Bronchial epithelial cell (primary cell): ENCODE measurements around the gene GPR78. TPM values are rescaled to one million over a fixed set of nuclear protein-coding genes. Genes with fewer than 3 reads are reported as not detected.
"Not testable (repeated sequence)": the region's sequence is repeated elsewhere in the genome, so short reads cannot be mapped to it uniquely, and the experiment has no call there.

ENCODE experiments used
- DNase-seq: peaks from one replicate; pipeline ENCODE4 v3.0.0-alpha.2; 2010; ENCODE audit warnings: low read depth
- FAIRE-seq: peaks from 2 replicates; lab custom pipeline; 2011; peaks lifted over from hg19 to GRCh38; lab: Jason Lieb, UNC
- H3K27me3 ChIP-seq: 2 replicates; pipeline ENCODE4 v1.5.1; 2011; ENCODE audit warnings: low read length; ENCODE audit not compliant: control insufficient read depth, insufficient read depth
- H3K36me3 ChIP-seq: 2 replicates; pipeline ENCODE4 v1.5.1; 2011; ENCODE audit warnings: low read length; ENCODE audit not compliant: control insufficient read depth, insufficient read depth
- H3K4me3 ChIP-seq: 2 replicates; pipeline ENCODE4 v1.5.1; 2011; ENCODE audit warnings: mild to moderate bottlenecking, low read depth, low read length, control low read depth
- total RNA-seq: library from RNA; depleted of rRNA; stranded (reverse); fragments of >200 nt; gene quantifications from 2 replicates; pipeline ENCODE4 v1.2.1, GENCODE V29; 2014
- TF ChIP-seq, protein P1 (sequence below): IDR thresholded peaks from 2 replicates; pipeline ENCODE4 v1.5.1; 2011; ENCODE audit warnings: mild to moderate bottlenecking, moderate library complexity, low read length, control low read depth, inconsistent platforms; ENCODE audit not compliant: insufficient read depth, severe bottlenecking

The GPR78 gene
- total RNA-seq, 1 donor from 2014 or later = under 0.01 TPM

DNA sequence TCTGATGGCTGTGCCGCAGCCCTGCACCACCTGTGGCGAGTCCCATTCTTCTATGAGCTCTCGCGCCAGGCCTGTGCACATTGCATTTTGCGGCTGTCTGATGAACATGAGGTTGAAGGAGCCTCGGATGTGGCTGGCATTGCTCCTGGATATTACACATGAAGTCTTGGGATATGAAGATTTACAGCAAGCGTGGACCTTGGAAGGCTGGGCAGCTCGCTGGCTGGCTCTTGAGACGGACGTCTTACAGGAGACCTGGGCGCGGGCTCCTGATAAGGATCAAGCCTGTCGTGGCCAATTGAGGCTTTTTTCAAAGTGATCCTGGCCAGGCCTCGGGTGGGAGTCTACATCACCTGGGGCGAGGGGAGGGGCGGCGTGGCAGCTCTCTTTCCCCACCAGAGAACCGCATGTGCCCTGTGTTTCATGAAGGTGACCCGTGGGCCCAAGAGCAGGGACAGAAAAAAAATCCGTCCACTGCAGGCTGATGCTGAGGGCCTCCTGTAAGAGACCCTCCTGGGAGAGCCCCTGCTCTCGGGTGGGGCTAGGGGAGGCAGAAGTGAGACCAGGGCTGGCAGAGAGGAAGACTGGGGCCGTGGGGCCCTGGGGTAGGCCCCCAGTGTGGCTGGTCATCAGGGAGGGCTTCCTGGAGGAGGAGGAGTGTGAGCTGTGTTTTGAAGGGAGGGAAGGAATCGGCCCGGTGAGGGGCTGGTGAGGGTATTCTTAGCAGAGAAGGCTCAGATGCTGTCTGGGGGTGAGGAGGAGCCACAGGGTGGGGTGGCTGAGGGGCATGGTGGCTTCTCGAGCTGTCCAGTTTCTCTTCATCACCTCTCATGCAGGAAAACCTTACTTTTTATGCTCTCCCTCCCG, 36.0 kb downstream of the GPR78 start:
- DNase-seq (no peak), FAIRE-seq (no peak)
- Histone ChIP-seq H3K36me3 (no peaks in the 10 kb centered on the region), H3K27me3 (no peaks in the 10 kb centered on the region), H3K4me3 (no peak overlapping the region)
- TF ChIP-seq, protein P1, sequence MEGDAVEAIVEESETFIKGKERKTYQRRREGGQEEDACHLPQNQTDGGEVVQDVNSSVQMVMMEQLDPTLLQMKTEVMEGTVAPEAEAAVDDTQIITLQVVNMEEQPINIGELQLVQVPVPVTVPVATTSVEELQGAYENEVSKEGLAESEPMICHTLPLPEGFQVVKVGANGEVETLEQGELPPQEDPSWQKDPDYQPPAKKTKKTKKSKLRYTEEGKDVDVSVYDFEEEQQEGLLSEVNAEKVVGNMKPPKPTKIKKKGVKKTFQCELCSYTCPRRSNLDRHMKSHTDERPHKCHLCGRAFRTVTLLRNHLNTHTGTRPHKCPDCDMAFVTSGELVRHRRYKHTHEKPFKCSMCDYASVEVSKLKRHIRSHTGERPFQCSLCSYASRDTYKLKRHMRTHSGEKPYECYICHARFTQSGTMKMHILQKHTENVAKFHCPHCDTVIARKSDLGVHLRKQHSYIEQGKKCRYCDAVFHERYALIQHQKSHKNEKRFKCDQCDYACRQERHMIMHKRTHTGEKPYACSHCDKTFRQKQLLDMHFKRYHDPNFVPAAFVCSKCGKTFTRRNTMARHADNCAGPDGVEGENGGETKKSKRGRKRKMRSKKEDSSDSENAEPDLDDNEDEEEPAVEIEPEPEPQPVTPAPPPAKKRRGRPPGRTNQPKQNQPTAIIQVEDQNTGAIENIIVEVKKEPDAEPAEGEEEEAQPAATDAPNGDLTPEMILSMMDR = no peak

DNA sequence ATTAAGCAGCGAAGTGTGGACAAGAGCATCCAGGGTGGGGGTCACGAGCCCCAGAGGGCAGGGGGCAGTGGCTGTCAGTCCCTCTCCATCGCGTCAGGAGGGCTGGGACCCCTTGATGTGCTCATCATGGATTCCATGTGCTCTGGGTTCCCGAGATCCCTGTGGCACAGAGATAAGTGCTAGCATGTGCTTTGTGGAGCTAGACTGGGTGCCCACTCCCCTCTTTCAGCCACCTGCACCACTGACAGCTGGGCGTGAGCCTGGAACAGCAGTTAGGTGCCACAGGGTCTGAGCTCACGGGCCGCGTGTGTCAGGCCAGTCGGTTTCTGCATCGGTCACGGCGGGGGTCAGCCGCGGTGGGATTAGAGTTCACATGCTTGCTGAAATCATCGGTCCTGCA, 36.6 kb downstream of the GPR78 start:
- no peaks in the 10 kb centered on the region for H3K27me3 ChIP-seq
- TF ChIP-seq, protein P1 = no peak
- no peak overlapping the region for H3K4me3 ChIP-seq
- no peak for FAIRE-seq
- H3K36me3 ChIP-seq = no peaks in the 10 kb centered on the region
- no peak for DNase-seq

DNA sequence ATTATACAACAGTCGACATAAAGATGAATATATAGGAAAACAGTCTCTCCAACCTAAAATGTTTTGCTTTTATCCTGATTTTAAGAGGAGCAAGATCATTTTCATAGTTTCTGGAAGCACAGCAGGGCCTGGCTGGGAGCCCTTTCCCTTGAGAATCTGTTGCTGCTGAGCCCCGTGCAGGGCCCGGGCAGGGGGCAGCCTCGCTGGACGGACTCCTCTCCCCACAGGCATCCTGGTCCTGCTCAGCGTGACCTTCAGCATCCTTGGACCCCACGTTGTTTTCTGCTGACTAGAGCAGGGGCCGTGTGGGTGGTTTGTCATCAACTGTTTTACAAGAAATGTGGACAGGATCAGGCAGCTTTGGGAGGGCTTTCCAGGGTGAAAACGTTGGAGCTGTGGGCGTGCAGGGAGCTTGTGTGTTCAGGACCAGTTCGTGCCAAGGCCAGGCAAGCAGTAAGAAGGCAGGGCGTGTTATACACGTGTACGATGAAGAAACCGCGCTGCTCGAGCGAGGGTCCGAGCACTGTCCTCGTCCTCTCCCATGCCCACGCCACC, 37.4 kb downstream of the GPR78 start:
- DNase-seq = no peak
- TF ChIP-seq, protein P1 = no peak
- H3K4me3 ChIP-seq = no peak overlapping the region
- H3K36me3 ChIP-seq = no peaks in the 10 kb centered on the region
- no peaks in the 10 kb centered on the region for H3K27me3 ChIP-seq
- FAIRE-seq = no peak

DNA sequence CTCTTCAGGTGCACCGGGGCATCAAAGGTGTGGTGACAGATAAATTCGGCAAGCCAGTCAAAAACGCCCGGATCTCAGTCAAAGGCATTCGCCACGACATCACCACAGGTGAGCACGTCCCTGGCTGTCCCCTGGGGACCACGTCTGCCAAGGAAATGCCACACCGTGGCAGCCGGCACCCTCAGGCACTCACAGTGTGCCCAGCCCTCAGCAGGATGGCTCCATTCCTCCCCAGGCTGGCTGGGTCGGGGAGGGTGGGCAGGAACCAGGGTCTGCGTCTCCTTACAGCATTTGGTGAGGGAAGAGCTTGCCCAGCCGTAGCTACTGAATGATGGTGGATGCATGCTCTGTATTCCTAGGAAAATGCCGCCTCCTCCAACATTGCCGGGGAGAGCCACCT, 38.2 kb downstream of the GPR78 start:
- Histone ChIP-seq H3K27me3 (no peaks in the 10 kb centered on the region), H3K4me3 (no peak overlapping the region), H3K36me3 (no peaks in the 10 kb centered on the region)
- no peak for DNase-seq
- FAIRE-seq = no peak
- TF ChIP-seq, protein P1 = no peak

DNA sequence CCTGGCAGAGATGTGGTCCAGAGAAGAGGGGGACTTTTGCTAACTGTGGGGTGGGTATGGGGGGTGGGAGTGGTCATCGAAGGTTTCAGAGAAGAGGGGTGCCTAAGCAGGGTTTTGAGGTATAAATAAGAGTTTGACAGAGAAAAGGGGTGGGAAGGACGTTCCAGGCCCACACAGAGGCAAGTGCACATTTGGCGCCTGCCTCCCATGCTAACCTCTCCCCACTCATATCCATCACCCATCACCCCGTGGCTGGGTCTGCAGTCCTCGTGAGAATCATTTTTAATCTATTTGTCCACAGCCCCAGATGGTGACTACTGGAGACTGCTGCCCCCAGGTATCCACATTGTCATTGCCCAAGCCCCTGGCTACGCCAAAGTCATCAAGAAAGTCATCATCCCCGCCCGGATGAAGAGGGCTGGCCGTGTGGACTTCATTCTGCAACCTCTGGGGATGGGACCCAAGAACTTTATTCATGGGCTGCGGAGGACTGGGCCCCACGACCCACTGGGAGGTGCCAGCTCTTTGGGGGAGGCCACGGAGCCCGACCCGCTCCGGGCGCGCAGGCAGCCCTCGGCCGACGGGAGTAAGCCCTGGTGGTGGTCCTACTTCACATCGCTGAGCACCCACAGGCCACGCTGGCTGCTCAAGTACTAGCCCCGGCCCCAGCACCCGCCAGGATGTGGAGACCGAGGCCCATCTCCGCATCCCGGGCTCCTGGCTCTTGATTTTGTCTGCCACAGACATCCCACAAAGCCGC, 38.9 kb downstream of the GPR78 start:
- DNase-seq (no peak), FAIRE-seq (no peak)
- TF ChIP-seq, protein P1 = no peak
- Histone ChIP-seq H3K36me3 (no peaks in the 10 kb centered on the region), H3K27me3 (no peaks in the 10 kb centered on the region), H3K4me3 (no peak overlapping the region)

DNA sequence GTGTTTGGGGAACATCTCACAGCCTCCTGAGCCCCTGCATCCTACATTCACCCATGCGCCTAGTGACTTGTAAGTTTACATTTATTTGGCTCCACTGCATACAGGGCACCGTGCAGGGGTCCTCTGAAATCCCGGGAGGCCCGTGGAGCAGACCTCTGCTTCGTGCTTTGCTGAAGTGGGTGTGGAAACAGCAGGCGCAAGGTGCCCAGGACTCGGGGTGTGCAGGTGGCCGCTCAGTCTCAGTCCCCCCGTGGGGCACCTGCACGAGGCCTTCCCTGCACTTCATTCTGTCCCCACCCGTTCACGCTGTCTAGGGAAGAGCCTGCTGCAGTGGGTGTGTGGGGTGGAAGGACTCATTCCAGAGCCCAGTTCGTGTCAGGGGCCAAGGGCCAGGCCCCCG, 40.9 kb downstream of the GPR78 start:
- H3K36me3 ChIP-seq, H3K27me3 ChIP-seq, FAIRE-seq, H3K4me3 ChIP-seq, DNase-seq: not testable (repeated sequence)

DNA sequence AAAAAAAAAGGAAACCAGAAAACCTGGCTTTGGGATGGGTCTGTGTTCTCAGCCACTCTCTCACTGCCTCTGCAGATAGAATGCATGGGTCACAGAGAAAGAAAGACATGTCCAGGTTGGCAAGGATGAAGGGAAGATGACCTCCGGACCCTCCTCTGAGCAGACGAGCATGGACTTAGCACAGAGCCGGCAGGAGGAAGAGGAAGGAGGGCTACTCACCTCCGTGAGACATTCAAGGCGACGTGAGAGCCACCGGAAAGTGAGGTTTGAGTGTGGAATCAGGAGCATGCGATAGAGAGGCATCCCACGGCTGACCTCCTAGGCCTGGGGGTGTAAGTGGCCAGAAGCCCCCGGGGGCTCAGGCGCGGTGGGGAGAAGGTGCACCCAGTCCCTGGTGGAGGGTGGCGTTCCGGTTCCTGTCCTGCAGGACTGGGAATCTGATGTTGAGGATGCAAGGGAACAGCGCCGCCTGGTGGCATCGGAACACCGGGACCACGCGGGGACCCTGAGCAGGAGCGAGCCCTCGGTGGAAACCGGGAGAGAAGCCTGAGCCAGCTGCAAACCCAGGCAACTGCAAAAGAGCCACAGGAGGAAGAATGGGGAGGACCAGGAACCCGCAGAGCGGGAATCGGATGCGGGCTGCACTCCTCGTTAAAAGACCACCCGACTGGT, 44.5 kb downstream of the GPR78 start:
- not testable (repeated sequence) for H3K27me3 ChIP-seq, H3K36me3 ChIP-seq, FAIRE-seq, H3K4me3 ChIP-seq, DNase-seq

DNA sequence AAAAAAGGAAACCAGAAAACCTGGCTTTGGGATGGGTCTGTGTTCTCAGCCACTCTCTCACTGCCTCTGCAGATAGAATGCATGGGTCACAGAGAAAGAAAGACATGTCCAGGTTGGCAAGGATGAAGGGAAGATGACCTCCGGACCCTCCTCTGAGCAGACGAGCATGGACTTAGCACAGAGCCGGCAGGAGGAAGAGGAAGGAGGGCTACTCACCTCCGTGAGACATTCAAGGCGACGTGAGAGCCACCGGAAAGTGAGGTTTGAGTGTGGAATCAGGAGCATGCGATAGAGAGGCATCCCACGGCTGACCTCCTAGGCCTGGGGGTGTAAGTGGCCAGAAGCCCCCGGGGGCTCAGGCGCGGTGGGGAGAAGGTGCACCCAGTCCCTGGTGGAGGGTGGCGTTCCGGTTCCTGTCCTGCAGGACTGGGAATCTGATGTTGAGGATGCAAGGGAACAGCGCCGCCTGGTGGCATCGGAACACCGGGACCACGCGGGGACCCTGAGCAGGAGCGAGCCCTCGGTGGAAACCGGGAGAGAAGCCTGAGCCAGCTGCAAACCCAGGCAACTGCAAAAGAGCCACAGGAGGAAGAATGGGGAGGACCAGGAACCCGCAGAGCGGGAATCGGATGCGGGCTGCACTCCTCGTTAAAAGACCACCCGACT, 50.2 kb downstream of the GPR78 start:
- not testable (repeated sequence) for DNase-seq, H3K36me3 ChIP-seq, FAIRE-seq, H3K27me3 ChIP-seq, H3K4me3 ChIP-seq
